Activated T-helper 9 cell treated with anti-CD3 and anti-CD28 coated beads, Interleukin-2, amount 50 U/mL, for 16 hours (primary cell): ENCODE measurements around the gene ADAT2.

Experiments used
- DNase-seq: peaks from one replicate; pipeline ENCODE4 v3.0.0-alpha.2; 2020; ENCODE audit warnings: low read depth

ADAT2 gene

DNA sequence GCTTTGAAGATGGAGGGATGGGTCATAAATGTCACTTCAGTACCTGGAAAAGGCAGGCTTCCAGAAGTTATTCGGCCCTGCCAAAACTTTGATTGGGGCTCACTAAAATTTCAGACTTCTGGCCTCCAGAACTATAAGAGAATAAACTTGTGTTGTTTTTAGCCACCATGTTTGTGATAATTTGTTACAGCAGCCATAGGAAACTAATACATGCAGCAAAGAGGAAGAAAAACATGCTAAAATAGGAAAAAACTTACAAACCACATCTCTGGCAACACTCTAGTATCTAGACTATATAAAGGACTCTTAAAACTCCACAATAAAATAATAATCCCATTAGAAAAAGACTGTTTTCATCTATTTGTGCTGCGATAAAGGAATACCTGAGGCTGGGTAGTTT, 9.5 kb downstream of the ADAT2 start:
- no peak for DNase-seq

DNA sequence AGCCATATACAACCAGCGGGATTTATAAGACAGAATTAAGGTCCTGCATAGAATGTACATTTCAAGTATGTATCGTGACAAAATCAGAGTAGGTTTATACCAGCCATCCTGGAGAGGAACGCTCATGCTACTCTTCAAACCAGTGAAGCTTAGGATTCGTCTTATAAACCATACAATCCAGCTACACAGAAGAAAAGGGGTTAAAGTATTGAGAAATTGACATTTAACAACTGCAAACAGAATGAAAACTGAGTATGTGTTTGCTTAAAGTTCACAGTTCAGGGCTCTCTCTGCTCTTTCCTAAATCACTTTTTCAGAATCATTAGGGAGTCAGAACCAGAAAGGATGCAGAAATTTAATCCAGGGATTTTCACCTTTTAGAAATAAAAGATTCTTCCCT, 17.9 kb downstream of the ADAT2 start:
- no peak for DNase-seq

DNA sequence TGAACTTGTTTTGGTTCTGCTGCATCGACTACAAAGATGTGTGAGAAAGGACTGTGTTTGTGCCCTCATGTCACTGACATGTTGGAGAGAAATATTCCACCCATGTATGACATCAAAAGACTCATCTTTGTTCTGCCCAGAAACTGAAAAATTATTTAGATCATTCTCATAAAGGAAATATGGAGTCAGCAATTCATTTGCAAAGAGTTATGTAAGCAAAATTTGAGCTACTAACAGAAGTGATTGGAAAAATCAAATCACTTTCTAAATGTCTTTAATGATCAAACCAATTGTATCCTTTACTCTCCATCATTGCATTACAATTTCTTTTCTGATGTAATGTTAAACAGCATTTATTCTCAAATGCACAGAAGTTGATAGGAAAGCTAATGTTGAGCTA, 19.3 kb downstream of the ADAT2 start:
- DNase-seq = no peak

DNA sequence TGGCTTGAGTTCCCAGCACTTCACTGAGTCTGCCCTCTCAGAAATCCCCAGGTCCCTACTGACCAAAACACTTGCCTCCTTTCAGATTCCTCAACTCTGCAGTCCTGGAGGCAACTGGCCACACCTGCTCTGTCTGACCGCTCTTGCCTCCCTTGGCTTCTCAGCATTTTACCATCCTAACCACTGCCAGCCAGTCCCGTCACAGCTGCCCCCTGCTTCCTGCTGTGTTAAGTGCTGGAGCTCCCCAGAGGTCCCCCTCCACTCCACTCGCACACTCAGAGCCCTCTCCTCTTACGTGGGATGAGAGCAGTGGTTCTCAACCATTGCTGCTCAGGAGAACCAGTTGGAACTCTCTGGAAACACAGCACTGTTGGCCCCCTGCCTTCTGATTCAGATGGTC, 20.5 kb downstream of the ADAT2 start:
- DNase-seq = no peak

DNA sequence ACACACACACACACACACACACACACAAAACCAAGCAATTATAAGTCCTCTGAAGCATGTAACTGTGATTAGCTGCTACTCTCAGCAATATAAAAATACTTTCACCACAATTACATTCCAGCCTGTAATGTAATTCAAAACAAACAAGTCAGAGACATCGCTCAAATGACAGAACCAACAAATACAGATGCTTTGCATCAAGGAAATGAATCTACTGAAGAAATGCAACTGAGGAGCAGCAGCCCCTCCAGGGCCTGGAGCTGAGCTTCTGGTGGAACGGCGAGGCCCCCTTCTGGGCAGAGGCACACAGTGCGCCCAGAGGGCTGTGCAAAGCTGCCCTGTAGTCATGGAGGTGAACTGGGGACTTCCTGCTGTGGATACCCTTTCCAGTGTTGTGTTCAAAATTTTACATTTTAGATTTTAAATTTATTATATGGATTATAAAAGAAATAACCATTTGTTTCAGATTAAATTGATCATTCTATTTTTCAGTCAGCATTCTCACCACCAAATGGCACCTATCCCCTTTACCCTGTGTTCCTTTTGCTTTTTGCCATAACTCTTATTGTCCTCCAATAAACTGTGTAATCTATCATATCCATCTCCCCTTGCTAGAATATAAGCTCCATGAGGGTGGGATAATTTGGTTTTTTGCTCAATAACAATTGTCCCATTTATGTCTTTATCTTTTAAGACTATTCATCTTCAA, 23.2 kb downstream of the ADAT2 start:
- peak; percentile 52 for DNase-seq

DNA sequence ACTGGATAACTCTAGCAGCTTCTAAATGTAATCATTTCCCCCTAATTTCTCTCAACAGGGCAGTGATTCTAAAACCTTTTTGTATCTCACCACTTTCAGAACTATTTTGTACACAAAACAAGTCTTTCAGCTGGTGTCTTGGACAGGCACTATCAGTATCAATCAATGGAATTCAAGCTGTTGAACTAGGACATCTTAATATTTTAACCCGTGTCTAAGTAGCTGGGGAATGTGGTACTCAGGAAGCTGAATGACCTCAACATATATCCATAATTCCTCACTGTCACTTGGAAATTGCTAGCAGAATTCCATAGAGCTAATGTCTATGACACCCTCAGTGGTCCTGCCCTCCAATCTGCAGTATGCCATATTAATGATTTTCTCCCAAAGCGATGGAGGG, 24.5 kb downstream of the ADAT2 start:
- no peak for DNase-seq

DNA sequence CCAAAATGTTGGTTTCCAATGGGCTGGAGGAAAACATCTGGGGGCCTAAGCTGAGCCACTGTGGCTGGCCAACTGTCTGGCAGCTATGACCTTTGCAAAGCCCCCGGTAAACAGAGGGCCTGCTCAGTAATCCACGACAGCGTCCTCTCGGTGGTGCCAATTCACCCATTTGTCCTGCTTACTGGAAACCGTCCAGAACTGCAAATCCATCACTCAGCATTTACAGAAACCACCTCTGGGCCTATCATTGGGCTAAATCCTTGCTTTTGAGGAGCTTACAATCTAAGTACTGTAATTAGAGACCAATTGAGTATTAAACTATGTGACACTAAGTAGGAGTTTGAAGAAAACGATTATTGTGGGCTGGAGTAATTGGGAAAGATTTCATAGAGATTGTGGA, 31.0 kb downstream of the ADAT2 start:
- DNase-seq = no peak

DNA sequence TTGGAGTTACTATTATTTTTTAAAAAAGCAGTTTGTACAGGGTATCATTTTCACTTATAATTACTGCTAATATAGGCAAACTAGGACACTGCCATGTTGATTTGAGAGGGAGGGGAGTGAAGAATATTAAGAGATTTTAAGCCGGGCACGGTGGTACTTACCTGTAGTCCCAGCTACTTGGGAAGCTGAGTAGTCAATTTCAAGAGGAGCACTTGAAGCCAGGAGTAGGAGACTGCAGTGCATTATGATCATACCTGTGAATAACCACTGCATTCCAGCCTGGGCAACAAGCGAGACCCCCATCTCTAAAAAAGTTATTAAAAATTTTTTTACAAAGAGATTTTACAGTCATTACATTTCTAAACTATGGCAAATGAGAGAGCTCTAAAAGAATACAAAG, 35.7 kb downstream of the ADAT2 start:
- no peak for DNase-seq

DNA sequence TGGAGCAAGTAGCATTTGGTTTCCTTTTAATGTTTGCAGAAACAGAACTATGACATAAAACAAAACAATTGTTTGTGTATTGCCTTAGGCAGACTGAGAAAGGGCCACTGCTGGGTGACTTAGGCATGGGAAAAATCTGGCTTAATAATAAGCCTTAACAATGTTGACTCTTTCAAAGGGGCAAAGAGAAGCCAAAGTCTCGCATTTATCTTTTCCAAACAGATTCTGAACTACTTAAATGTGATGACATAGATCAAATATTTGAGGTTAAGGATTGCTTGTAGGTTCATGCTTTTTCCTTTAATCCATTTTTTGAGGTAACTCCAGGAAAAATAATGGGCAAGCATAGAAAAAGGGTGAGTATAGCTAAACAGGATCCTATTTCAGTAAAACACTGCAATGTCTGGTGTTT, 39.6 kb downstream of the ADAT2 start:
- no peak for DNase-seq

DNA sequence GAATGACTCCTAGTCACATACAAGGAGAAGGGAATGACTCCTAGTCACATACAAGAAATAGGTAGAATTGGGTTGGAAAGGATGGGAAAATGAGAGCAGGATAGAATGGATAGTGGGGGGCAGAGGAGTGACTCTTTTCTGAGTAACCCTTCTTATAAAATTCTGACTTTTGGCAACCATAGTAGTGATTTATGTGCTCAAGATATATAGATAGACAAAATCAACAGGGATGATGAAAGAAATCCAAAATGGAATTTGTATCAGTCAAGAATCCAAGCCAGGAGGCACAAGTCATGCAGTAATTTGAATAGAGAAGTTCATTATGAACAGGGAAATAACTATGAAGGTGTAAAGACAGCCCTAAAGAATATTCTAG, 41.7 kb downstream of the ADAT2 start:
- no peak for DNase-seq

DNA sequence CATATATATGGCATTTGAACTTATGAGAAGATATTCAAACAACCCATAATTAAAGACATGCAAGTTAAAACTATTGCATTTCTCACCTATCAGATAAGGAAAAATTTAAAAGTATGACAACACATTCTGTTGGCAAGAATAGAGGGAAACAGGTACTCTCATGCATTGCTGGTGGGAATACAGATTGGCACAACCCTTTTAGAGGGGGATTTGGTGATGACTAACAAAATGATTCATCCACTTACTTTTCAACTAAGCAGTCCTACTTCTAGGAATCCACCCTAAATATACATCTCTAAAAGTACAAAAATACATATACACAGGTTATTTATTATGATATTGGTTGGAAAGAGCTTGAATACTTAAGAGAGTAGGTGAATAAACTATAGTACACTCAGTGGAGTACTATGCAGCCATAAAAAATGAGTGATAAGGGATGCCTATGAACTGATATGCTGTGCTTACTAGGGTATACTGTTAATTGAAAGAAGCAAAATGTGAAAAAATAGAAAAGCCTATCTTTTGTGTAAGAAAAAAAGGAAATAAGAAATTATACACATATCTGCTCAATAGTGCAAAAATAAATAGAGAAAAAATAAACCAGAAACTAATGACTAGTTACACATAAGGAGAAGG, 42.2 kb downstream of the ADAT2 start:
- no peak for DNase-seq

DNA sequence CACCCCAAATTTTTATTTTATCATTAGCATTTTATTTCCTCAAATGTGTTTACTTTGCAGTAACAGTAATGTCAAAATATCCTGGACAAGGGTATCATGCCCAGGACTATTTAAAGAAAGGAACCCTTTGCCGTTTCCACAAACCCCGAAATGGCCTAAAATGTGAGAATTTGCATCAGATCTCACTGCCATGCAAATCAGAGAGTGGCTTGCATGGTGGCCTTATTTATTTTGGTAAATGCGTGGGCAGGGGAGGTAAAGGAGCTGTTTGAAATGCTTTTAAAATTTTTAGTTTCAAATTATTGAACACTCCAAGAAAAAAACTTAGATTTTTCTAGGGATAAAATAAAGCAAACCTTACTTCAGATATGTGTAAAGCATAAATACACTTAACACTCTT, 43.8 kb downstream of the ADAT2 start:
- DNase-seq = no peak

DNA sequence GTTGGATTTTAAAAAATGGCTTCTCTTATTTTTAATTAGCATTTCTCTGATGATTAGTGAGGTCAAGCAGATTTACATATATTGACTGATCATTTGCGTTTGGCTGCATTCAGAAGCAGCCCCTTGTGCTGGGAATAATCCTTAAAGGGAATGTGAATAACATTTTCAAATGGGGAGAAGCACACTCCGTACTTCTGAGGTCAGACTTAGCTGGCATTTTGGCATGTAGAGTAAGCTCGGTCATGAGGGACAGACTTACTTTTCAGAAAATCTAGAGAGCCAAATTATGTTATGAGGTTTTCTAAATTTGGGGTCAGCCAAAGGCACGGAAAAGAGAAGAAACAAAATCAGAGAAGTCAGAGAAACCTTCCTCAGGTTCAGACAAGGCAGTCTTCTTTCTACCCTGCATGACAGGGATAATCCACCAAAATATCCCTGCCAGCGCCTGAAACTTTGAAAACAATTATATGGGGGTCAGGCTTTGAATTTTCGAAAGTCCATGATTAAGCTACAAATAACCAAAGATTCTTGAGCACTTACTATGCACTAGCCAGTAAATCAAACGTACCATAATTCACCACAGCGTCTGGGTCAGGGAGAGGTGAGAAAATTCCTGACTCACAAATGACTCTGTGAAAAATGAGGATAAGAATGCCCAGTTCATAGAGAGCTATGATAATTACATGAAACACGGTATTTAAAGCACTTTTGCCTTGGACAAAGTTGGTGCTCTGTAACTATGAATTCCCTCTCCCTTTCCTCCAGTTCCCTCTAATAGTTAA, 44.9 kb downstream of the ADAT2 start:
- DNase-seq = no peak

DNA sequence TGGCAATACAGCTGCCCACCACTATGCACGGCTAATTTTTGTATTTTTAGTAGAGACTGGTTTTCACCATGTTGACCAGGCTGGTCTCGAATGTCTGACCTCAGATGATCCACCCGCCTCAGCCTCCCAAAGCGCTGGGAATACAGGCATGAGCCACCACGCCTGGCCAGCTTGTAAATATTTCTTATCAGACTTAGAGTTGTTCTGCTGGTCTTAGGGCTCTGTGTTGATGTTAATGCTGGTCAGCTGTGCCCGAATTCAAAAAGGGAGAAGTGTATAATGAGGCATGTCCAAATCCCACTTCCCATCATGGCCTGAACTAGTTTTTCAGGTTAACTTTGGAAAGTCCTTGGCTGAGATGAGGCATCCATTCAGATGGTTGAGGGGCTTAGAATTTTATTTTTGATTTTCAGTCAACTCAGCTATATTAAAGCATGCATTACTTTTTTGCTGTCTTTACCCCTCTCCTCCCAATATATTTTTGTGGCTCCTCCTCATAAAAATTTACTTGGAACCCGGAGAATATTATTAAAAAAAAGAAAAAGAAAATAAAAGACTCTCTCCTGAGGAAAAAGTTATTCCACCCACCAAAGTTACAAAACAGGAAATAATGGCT, 47.7 kb downstream of the ADAT2 start:
- DNase-seq = no peak

DNA sequence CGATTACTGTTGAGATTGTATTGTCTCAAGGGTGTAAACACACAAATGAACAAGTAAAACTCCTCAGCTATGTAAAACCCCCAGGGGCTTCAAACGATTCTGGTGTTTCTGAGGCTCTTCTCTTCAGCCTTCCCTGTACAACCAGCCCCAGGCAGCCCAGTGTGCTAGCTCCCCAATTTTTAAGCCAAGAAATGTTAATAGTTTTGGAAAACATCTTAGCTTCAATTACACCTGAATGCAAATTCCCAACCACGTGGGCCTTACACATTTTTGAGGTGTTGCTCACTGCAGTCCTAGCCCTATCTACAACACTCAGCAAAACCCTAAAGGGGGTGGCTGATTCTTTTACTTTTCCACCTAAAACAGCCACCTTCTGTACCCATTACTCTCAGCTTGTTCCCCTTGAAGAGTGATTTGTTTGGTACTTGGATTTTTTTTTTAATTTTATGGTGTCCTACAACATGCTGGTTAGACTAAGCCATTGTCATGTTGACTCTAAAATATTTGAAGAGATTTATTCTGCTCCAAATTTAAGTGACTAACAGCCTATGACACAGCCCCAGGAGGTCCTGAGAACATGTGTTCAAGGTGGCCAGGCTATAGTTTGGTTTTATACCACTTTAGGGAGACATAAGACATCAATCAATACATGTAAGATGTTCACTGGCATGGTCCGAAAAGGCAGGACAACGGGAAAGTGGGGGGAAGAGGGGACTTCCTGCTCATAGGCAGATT, 48.7 kb downstream of the ADAT2 start:
- DNase-seq = no peak

DNA sequence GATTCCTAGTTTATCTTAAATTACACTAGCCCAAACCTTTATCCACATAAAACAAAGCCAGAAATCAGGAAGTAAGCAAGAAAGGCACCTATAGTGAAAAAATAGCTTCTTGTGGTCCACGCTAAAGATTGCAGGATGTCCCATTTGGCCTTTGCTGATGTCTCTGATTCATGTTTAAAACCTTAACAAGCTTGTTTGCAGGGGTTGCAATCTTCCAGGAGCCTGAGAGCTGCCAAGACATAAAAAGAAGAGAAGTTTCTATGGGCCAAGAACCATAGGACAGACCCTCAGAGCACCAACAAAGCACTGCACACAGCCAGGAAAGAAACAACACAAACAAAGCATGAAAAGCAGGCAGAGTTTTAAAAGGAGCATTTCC, 49.4 kb downstream of the ADAT2 start:
- no peak for DNase-seq

DNA sequence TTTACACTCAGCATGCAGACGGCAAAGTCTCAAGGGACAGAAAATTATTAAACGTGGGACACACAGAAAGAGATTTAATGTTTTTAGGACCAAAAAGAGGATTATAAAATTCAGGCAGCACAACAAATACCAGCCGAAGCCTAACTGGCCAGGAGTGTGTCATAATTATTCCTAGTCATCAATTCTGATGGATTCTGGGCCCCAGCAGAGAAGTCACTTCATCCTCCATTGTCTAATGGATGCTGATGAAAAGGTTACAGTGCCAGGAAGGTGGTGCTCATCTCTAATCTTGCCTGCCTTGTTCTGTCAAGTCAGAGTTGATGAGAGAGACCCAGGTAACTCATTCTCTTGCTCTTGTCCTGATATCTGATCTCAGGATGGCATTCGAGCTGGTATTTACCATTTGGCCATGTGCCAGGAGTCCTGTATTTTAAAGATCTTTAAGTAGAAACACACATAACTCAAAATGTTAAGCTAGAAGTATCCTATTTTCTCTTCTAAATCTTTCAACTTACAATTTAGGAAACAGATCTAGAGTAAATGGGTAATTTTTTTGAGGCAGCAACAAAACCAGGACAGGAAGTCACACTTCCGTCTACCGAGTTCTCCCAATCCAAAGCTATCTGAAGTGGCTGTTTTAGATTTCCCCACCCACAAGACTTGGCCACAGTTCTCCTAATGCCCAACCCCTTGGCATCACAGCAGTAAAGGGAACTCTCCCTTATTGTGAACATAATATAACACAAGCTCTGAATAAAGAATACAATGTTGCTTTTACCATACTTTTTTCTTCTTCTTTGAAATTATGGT, 50.0 kb downstream of the ADAT2 start:
- no peak for DNase-seq

DNA sequence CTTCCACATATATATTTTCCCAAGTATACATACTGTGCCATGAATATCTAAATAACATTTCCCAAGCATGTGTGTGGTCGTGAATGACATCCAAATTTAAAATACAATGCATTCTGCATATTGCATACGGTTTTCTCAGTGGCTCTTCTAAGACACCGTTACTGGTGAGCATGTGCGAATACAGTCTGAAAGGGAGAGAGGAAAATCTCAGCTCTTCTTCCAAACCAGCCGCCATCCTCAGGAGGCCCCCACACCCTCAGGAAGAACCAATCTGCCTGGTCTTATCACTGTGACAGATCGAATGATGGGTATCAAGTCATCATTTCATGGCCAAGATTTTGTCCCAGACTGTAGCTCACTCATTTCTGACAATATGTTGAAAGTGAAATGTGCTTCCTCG, 50.7 kb downstream of the ADAT2 start:
- DNase-seq = no peak

DNA sequence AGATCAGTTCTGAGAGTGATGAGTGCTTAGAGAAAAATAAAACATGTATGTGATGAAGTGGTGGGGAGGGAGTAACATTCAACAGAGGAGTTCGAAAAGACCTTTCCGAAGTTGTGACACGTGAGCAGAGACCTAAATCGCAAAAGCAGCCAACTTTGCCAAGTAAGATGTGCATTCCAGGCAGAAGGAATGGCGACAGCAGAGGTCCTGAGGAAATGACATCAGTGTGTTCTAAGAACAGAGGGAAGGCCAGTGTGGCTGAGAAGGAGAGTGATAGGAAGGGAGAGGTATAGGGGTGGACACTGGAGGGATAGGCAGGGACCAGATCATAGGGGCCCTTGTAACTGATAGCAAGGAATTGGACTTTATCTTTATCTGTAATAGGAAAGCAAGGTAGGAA, 51.3 kb downstream of the ADAT2 start:
- no peak for DNase-seq

DNA sequence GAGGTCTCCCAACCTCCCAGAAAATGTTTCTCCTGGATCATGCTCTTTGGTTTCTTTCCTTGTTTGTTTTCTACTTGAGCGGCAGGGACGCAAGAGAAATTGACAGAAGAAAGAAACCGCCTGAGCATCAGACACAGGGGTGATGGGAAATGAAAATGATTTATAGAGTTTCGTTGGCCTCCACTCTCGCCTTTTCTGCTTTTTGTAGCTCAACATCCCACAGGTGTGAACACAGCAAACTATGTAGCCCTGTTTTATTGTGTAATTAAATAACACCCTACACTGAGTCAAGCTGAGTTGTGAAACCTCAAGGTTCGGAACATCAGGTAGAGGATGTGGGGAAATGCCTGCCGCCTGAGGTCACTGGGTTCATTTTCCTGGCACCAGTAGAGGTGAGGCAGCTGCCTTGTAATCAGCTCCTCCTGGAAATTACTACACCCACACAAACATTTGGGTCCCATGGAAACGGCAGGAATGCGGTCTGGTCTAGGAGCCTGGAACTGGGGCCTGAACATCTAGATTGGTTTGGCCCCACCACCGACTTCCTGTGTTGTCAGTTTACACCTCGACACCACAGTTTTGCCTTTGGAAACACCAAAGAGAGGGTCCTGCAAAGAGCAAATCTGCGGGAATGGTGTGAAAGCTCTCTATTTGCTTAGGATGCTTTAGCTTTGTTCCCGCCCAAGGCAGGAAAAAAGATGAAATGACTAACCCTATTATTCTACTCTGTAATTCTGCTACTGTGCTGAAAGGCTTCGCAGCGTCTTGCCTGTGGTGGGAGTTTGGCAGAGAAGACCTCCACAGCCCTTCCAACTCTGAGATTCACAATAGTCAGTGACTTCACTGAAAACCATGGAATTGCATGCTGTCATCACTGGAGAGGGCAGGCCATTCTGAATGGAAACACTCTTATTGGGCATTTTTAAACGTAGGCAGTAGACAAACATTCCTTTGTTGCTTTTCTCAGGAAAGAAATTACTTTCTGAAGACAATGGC, 53.0 kb downstream of the ADAT2 start:
- DNase-seq = peak; percentile 18
